GM18507 (cell line): ENCODE data around the gene VEGFA.

Experiments
- DNase-seq: peaks from one replicate; pipeline ENCODE4 v3.0.0; 2011; ENCODE audit warnings: low read depth; ENCODE audit not compliant: insufficient read length; ENCODE audit errors: extremely low spot score
- FAIRE-seq: peaks from 2 replicates; lab custom pipeline; 2011; peaks lifted over from hg19 to GRCh38; lab: Jason Lieb, UNC

VEGFA gene

DNA sequence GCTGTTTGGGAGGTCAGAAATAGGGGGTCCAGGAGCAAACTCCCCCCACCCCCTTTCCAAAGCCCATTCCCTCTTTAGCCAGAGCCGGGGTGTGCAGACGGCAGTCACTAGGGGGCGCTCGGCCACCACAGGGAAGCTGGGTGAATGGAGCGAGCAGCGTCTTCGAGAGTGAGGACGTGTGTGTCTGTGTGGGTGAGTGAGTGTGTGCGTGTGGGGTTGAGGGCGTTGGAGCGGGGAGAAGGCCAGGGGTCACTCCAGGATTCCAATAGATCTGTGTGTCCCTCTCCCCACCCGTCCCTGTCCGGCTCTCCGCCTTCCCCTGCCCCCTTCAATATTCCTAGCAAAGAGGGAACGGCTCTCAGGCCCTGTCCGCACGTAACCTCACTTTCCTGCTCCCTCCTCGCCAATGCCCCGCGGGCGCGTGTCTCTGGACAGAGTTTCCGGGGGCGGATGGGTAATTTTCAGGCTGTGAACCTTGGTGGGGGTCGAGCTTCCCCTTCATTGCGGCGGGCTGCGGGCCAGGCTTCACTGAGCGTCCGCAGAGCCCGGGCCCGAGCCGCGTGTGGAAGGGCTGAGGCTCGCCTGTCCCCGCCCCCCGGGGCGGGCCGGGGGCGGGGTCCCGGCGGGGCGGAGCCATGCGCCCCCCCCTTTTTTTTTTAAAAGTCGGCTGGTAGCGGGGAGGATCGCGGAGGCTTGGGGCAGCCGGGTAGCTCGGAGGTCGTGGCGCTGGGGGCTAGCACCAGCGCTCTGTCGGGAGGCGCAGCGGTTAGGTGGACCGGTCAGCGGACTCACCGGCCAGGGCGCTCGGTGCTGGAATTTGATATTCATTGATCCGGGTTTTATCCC is at the start of gene VEGFA:
VEGFA (plus strand) TSS at position 686 of the 846 bp plus-strand sequence.
- DNase-seq = peak; percentile 91
- FAIRE-seq = peak; percentile 87

GRCh38 chr6:43720999-43721398 is 49.0 kb upstream of the VEGFA start:
- FAIRE-seq (no peak), DNase-seq (no peak)

DNA sequence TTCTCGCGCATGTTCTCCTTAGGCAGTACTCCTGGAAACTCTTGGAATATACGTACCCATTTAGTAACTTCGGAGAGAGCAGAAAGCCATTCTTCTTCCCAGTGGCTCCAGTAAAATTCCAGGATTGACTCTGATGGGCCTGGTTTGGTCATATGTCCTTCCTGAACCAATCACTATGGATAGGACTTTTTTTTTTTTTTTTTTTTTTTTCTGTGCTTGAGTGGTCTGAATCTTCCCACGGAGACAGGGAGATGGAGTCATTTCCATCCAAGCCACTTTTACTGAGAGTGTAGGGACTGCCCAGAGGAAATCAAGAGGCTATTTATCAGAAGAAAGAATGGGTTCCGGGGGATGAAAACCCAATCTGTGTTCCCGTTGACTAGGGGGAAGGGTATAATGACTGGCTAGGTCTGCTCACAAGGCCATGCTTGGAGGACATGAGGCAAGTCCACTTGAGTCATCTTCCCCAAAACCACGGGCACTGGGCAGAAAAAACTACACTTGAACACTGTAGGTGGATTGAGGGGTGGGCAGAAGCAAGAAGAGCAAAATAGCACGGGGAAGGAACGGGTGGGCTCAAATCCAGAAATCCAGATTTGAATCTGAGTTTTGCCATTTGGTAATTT is 47.0 kb upstream of the VEGFA start:
- DNase-seq (no peak), FAIRE-seq (no peak)

DNA sequence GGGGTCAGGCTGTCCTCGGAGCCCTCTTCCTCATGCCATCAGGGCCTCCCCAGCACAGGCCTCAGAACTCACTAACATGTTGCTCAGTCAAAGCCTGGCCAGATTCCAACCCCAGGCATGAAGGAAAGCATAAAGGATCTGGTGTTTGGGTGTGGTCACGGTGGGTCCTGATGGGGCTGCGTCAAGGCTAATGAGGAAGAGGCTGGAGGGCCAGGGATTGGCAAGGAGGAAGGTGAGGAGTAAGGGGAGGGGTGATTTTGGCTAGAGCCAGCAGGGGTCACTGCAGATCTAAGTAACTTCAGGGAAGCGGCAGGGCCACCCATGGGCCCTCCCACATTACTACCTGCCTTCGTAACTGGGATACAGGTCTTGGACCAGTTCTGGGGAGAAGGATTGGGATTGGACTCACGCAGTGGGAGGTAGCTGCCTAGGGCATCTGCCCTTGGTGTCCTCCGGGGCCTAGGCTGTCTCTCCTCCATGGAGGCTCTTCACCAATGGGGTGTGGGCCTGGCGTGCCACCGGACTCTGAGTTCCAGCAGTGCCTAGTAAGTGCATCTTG is 46.2 kb upstream of the VEGFA start:
- FAIRE-seq = peak; percentile 94
- peak; percentile 68 for DNase-seq

- FAIRE-seq (no peak), DNase-seq (no peak)
Measured at GRCh38 chr6:43724354-43724753, 45.7 kb upstream of the VEGFA start.

GRCh38 chr6:43724914-43725642 is 44.9 kb upstream of the VEGFA start:
- FAIRE-seq (peak; percentile 89), DNase-seq (peak; percentile 71)

GRCh38 chr6:43725643-43726580 is 44.1 kb upstream of the VEGFA start:
- no peak for FAIRE-seq

DNA sequence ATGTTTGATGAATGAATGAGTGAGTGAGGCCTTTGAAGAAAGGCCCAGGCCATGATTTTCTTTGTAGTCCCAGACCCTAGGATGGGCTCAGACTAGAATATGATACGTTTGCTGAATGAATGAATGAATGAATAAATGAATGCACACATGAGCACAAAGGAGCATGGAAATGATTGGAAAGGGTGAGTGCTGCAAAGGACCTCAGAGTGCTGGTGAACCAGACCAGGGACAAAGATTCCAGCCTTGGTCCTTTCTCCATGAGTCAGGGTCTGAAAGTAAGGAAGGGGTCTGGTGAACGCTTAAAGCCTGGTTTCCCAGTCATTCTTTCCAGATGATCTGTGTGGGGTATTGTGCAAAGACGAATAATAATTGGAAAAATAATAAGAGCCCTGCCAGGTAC is 42.4 kb upstream of the VEGFA start:
- DNase-seq (no peak), FAIRE-seq (no peak)

More at GRCh38 chr6:43725643-43726580, 44.1 kb upstream of the VEGFA start:
- DNase-seq = no peak

GRCh38 chr6:43728586-43728985 is 41.4 kb upstream of the VEGFA start:
- DNase-seq (no peak), FAIRE-seq (no peak)

DNA sequence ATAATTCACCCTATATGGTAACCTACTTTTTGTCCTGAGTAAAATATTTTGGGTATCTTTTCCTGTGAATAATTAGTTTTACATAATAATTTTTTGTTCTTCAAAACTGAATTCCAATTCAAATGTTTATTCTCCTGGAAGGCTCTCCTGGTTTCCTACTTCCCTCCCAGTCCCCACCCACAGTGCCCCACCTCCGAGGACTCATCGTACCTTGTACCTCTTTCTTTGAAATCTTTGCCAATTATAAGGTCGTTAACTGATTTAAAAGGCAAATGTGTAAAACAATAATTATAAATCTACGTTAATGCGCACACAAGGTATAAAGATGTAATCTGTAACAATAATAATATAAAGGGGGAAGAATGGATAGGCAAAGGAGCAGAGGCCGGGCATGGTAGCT is 40.5 kb upstream of the VEGFA start:
- no peak for DNase-seq
- no peak for FAIRE-seq

GRCh38 chr6:43730634-43731033 is 39.4 kb upstream of the VEGFA start:
- no peak for FAIRE-seq
- DNase-seq = no peak

- DNase-seq (peak; percentile 45), FAIRE-seq (peak; percentile 79)
Measured at GRCh38 chr6:43733471-43734293, 36.3 kb upstream of the VEGFA start.

DNA sequence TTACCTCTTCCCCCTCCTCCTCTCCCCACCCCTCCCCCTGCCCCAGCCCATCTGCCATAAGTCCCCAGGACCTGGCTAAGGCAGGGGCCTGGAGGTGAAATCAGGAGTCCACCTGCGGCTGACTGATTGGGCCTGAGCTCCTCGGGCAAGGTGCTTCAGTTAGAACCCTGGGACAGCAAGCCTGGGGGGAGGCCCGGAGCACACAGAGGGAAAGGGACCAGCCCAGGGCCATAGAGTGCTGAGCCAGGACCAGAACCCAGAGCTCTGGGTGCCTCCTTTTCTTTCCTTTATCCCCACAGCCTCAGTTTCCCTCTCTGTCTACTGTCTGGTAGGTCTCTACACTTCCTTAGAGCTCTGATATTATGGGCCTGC is 35.7 kb upstream of the VEGFA start:
- no peak for DNase-seq

GRCh38 chr6:43735642-43736199 is 34.3 kb upstream of the VEGFA start:
- DNase-seq (no peak), FAIRE-seq (no peak)

More for the DNA sequence above, 35.7 kb upstream of the VEGFA start:
- FAIRE-seq = no peak

DNA sequence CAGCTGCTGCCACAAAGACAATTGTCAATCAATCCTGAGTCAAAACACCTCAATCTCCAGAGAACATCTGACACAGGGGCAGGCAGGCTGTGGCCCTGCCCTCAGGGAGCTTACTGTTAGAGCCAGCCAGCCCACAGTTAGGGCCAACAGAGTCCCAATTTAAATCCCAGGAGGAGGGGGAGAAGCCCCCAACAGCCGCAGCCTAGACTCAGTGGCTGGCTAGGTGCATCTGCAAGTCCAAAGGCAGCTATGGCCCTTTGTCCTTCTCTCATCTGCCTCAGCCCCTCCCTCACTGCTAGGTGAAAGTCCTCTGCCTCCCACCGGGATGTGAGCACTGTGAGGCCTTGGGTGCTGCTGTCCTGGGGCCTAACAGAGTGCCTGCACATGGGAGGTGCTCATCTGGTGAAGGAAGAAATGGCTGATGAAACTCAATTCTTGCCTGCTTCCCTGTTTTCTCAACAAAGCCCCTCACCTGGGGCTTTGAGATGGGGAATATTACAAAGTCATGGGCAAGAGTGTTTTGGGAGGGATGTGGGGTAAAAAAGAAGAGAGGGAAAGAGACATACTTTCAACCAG is 33.7 kb upstream of the VEGFA start:
- FAIRE-seq = no peak

DNA sequence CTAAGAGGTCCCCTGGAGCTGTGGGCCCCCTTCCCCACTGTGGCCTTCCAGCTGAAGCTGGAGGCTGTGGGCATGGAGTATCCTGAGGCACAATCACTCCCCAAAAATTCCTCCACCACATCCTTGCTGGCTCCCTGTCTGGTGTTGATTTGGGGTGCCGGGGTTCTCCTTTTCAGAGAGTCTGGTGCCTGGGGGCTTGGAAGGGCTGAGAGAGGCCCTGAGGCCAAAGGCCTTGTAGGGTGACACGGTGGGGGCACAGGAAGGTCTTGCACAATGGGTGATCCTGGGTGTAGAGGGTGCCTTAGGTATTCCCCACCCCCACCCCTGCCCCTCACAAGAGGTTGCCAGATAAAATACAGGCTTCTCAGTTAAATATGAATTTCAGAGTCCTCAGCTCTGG is 33.2 kb upstream of the VEGFA start:
- DNase-seq (no peak), FAIRE-seq (no peak)

More for the DNA sequence above, 33.7 kb upstream of the VEGFA start:
- no peak for DNase-seq

DNA sequence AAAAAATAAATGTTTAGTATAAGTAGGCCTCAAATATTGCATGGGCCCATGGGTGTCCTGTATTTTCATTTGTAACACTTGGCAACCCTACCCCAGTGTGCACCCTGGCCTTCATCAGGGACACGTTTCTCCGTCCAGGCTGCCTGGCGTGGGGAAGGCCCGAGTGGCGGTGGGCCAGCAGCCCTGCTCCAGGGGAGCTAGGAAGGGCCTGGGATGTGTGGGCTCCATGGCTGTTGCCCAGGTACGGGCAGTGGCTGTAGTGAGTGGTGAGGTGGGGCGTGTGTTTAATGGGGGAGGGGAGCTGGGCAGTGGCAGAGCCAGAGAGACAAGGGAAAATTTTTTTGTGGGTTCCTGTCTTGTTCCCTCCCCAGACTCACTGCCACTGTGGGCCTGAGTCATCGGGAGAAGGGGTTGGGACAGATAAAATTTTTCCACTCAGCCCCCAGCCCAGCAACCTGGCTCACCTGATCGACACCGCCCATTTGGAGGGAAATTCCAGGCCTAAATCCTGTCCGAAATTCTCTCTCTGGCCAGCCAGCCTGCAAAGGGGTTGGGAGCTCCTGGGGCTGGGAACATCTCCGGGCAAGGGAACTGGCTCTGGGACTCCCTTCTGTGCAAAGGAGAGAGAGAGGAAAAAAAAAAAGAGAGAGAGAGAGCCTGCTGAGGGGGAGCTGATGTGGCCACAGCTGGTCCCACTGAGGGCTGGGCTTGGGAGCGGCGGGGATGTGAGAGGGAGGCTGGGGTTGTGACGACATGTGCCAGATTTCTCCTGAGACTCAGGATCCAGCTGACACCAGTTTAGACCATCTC is 32.5 kb upstream of the VEGFA start:
- no peak for FAIRE-seq

More for the DNA sequence above, 32.5 kb upstream of the VEGFA start:
- DNase-seq = no peak
